HG03060 (cell line): ENCODE measurements around the gene FAM163A.
"Not testable (repeated sequence)": the region's sequence is repeated elsewhere in the genome, so short reads cannot be mapped to it uniquely, and the experiment has no call there.

Experiments used
- ATAC-seq: cut with Tn5 transposase; IDR thresholded peaks from one replicate; pipeline ENCODE4 v1.9.1; 2021; ENCODE audit warnings: low read depth, moderate number of reproducible peaks; ENCODE audit not compliant: unreplicated experiment

FAM163A gene

DNA sequence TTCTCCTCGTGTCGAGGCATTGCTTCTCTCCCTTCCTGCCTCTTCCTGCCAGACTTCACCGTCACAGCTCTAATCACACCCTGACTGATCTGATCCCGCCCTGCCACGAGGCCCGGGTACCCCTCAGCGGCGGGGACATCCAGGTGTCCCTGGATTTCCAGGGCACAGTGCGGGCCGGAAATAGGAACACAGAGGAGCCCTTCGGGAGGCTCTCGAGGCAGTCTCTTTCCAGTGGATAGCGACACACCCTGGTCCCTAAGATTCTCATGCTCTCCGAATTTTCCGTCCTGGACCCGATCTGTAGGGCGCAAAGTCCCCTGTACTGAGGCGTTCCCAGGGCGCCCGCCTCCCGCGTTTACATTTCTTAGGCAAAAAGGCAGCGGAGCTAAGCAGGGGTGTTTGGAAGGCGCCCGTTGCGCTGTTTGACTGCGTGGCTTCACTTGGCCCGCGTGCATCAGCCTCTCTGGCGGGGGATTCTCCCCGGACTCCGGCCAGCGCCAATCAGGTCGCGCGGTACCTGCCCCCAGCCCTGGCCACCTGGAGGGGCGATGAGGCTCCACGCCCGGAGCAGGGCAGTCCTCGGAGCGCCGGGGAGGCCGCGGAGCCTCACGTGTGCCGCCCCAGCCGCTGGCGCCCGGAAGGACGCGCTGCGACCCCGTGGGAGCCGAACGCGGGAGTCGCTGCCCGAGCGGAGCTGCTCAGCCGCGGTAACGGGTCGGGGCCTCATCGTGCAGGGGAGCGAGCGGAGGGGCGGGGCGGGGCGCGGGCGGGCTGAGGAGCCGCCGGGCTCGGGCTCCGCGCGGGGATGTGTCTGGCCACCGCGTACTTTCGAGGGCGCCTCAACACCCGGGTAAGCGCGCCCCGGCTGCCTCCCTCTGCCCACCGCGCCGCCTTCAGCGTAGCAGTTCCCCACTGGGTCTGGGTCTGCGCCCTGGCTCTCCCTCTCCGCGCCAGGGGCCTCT lies at the start of gene FAM163A:
Gene FAM163A (plus strand): TSS at position 575 of the 962 bp plus-strand sequence. CDS start 69,807 bp downstream, outside the sequence.
- no peak for ATAC-seq

DNA sequence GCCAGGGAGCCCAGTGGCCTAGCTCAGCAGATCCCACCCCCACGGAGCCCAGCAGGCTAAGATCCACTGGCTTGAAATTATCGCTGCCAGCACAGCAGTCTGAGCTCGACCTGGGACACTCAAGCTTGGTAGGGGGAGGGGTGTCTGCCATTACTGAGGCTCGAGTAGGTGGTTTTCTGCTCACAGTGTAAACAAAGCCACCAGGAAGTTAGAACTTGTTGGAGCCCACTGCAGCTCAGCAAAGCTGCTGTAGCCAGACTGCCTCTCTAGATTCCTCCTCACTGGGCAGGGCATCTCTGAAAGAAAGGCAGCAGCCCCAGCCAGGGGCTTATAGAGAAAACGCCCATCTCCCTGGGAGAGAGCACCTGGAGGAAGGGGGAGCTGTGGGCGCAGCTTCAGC lies 48.6 kb upstream of the FAM163A start:
- ATAC-seq: not testable (repeated sequence)

DNA sequence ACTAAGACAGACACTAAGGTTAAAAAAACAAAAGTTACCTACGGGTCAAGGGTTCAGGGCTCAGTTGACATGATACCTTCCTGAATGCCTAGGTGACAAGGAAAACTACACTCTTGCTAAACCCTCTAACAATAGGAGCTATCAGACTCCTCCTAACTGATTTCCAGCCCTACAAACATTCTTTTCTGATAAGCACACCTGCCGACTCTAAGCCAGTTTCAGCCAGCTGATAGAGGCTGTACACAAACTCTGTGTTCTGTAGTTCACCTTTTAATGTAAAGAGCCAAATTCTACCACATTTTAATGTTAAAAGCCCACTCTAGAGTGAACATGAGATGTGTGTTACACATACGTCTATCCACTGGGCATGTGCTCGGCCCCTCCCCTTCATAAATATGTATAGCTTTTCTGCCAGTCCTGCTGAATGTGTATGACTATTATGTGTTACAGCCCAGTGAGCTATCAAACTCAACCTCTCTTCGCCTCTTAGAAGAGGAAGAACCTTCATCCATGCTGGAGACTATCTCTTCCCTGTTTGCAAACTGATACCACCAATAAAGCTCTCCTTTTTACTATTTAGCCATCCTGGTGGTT lies 40.0 kb upstream of the FAM163A start:
- no peak for ATAC-seq

DNA sequence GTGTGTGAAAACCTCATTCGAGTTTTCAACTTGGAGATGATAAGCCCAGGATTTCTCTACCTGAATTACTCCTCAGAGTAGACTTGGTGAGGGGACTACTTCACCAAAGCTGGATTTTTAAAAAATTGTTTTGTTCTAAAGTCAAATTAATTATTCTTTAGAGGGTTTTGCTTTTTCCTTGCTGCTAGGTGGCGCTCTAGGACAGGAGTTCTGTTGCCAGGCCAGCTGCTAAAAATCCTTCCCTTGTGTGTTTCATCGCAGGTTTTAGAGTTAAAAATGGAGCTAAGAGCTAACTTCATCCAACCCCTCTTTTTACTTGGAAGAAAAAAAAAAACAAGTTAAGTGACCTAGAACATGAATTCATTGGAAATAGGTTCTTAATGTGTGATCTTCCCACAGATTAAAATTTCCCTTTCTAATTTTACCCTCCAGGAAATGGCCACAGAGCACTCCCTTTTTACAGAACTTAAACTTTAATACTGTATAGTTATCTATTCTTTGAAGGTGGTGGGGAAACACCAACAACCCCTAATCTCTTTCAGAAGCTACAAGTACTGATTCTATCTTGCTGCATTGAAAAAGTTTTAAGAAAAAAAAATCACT lies 36.7 kb upstream of the FAM163A start:
- no peak for ATAC-seq

DNA sequence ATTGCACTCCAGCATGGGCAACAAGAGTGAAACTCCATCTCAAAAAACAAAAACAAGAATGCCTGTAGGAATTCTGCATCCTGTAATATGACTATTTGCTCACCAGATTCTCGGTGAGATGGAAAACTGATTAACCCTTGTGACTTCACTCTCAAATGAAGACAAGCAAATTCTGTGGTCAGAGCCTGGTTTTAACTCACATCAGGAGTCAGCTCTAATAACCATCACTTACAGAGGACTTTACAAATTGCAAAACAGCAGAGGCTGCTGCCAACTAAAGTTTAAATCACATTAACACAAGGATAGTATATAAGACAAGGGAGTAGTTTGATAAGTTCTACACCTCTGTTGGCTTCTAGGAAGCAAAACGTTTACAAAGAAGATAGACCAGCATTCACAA lies 35.7 kb upstream of the FAM163A start:
- ATAC-seq: no peak

DNA sequence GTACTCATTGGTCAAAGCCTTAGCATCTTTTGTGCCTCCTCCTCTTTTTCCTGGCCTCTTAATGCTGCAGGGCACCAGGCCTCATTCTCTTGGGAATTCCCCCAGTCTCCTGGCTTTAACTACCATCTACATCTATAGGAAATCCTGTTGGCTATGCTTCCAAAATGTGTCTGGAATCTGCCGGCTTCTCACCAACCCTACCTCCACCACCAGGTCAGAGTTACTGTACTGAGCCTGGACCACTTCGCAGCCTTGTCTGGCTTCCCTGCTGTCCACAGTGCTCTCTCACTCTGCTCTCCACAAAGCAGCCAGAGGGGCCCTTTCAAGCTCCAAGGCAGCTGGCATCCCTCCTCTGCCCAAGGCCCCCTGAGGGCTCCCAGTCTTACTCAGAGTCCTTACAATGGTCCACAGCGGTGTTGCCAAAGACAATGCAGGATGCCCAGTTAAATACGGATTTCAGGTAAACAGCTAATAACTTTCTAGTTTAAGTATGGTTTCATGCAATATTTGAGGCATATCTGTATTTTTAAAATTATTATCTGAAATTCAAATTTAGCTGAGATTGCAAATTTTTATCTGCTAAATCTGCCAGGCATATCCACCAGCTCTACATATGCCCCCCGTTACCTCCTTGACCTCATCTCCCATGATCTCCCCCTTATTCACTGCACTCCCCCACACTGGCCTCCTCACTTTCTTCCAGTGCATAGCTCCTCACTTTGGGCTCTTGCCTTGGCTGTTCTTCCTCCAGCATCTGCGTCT lies 34.5 kb upstream of the FAM163A start:
- ATAC-seq: no peak

DNA sequence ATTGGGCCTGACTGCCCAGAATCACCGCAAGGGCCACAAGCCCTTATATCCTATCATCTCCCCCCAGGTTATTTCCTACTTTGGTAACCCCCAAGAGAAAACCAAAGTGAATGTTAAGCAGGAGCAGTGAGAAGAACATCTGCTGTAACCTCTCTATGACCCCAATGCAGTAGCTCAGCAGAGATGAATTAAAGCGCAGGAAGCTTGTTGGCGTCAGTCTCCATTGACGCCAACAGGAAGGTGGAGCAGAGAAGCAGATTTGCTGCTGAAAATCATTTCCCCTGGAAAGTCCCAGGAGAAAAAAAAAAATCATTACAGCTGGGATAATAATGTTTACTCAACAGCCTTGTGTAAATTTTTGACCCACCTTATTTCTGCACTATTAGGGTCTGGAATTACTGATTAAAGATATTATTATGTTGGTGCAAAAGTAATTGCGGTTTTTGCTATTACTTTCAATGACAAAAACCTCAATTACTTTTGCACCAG lies 33.2 kb upstream of the FAM163A start:
- ATAC-seq: no peak

DNA sequence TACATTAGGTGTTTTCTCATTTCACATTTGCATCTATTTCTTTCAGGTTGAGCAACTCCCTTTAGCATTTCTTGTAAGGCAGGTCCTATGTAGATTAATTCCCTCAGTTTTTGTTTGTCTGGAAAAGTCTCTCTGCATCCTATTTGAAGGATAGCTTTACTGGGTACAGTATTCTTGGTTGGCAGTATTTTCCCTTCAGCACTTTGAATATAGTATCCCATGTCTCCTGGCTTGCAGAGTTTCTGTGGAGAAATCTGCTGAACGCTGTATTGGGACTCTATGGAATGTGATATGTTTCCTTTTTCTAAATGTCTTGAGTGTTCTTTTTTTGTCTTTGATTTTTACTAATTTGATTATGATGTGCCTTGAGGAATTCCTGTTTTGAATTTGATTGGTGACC lies 28.9 kb upstream of the FAM163A start:
- ATAC-seq: no peak

DNA sequence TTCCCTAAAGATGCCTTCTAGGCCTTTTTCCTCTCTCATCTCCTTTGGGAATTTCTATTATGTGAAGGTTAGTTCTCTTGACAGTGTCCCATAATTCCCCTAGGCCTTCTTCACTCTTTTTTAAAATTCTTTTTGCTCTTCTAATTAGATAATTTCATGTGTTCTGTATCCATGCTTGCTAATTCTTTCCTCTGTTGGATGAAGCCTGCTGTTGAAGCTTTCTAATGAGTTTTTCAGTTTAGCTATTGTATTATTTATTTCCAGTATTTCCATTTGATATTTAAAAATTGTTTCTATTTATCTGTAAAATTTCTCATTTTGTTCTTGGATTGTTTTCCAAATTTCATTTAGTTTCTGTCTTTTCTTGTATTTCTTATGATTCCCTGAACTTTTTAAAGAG lies 28.5 kb upstream of the FAM163A start:
- no peak for ATAC-seq

DNA sequence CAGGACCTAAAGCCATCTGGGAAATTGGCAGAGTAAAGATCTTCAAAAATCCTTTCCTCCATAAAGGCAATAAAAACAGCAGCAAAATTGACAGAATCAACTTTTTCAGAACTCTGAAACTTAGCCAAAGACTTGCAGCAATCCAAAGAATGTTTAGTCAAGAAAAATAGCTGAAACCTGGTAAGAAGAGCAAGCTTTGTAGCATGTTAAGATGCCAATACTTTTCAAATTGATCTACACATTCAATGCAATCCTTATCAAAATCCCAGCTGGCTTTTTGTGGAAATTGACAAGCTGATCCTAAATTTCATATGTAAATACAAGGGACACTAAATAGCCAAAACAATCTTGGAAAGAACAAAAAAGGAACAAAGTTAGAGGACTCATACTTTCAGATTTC lies 23.8 kb upstream of the FAM163A start:
- no peak for ATAC-seq

DNA sequence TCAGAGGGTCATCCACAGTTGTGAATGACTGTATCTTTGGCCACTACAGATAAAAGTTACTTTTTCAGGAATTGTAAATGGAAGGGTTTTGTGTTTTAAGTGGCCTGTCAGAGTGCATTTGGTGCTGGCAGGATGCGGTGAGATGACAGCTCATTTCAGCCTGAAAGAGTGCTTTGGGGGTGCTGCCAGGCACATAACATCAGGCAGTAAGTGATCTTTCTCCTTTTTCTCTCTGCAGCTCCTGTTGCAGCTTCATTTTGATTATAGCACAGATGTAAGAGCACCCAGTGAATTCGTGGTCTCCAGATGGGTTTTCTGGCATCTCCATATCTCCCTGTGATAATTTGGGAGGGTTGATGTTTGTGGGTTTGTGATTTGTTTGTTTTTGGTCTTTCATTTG lies 14.8 kb upstream of the FAM163A start:
- no peak for ATAC-seq

DNA sequence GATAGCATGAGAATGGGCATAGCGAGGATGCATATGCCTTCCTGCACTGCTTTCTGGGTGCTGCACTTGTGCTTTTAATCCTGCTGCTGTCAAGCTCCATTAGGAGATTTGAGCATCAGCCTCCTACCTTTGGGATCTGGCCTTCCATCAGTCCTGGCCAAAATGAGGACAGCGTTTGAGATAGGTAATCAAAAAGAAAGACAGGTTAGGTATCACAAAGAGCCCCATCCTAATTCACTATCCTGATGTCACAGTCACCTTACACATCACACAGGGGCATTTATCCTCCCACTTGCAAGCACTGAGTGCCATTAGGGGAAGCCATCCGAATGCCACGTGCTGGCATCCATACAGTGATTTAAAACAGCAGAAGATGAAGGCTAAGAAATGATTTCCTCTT lies 13.2 kb upstream of the FAM163A start:
- ATAC-seq: no peak

DNA sequence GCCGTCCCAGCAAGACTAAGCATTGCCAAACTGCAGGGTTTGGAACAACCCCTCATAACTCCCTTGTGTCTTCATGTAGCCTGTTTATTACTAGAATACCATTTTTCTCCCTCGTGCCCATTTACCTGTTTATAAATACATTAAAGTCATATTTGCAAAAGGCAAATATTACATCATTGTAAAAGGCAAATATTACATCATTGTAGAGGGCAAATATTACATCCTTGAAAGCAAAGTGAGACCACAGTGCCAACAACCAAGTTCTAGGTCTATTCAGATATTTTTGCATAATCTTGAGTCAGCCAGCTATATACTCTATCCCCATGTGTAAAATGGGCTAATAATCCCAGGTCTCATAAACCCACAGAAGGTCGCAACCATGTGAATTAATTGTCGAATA lies 11.4 kb upstream of the FAM163A start:
- ATAC-seq: no peak

DNA sequence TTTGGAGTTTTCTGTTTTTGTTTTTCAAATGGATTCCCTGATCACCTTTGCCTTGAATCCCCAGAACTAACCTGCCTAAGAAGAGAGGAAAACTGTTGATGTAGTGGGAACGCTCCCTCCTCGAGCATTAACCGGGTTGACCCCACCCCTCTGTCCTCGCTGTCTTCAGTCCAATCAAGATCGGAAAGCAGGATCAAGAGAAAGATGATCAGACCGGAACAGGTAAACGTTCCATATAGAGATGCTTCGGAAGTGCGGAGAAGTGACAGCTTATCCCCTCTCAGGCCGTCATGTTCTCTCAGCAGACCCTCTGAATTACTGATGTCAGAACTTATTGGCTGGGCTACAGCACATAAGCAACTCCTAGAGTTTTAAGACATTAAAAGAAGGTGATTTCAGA lies 800 bp upstream of the FAM163A start:
- ATAC-seq: no peak

DNA sequence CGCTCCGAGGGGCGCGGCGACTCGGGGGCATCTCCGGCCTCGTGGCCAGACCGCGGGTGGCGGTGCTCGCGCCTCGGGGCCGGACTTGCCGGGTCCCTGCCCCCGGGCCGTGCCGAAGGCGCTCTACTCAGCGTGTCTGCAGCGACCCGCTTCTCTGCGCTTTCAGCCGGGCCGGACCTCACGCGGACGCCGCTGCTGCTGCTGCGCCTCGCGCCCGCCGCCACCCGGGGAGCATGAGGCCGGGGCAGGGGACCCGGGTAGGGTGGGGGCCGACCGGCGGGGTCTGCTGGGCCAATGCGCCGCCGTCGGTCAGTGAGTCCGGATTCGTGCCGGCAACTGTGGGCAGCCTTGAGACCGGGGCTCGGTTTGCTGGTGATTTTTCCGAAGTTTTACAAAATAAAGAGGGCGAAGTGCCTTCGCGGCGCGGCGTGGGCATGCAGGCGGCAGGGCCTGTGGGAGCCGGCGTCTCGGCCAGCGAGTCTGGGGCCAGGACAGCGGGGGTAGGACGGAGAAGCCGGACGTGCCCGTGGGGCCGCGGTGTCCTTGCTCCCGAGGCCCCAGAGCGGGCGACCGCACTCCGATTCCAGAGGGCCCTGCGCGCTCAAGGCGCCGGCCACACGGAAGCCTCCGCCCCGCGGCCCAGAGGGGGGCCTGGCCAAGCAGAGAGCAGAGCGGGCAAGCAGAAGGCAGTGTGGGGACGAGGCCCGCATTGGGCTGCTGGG lies 749 bp downstream of the FAM163A start:
- ATAC-seq: no peak

DNA sequence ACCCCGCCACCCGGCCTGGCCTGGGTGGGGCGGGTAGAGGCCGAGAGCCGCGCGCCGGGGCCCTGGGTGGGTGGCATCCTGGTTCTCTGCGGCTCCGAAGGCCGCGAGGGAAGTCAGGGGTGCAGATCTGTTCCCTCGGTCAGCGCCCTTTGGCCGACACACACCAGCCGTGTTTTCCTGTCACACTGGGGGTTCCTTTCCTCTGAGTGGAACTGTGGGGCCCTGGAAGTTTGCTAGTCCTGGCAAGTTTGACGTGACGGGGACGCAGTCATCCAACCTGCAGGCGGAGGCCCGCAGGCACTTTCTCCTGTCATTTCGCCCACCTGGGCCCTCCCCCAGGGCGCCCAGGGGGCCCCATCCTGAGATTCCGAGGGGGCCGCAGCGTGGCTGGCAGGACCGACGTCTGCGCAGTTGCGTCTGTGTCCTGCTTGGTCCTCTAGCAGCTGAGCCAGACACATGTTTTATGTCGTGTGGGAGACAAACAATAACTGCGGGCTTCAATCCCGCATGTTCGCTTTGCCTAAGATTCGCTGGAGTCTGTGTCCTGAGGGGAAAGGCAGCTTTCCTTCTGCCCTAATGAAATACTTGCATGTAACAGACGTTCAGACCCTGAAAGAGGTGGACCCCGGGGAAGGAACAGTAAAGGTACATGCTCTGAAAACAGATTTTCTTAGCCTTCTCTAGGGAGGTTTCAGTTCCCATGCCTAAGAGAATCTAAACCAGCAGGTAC lies 1.5 kb downstream of the FAM163A start:
- ATAC-seq: no peak

DNA sequence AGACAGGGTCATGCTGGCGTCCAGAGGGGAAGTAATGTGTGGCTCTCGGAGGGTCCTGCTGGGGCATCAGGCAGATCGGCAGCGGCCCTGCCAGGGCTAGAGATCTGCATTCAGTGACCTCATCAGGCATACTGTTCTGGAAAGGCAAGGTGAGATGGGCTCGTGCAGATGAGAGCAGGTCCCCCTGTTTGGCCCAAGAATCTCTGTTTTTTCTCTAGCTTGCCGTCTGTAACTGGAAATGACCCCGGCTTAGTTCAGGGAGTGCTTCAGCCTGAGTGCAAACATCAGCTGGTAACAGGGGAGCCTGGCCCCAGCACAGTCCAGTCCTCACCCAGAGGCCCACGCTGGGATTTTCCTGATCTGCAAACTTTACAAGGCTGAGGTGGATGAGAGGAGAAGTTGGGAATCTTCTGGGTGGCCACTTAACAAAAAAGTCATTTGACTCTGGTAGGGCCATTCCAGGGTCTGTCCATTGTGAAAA lies 2.1 kb downstream of the FAM163A start:
- ATAC-seq: no peak

DNA sequence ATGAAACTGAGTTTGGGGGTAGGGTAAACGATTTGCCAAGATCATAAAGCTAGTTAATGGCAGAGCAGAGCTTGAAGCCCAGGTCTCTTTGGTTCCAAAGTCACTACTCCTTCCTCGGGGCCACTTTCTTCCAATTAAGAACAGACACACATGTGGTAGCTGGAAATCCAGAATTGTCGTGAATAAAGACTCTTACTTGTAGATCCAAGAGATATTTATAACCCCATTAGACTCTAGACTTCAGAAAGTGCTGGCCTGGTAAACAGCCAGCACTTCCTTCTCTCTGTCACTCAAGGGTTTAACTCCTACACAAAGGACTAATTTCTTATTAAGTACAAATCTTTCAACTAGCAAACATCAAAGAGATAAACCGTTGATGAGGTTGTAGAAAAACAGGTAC lies 2.7 kb downstream of the FAM163A start:
- ATAC-seq: no peak

DNA sequence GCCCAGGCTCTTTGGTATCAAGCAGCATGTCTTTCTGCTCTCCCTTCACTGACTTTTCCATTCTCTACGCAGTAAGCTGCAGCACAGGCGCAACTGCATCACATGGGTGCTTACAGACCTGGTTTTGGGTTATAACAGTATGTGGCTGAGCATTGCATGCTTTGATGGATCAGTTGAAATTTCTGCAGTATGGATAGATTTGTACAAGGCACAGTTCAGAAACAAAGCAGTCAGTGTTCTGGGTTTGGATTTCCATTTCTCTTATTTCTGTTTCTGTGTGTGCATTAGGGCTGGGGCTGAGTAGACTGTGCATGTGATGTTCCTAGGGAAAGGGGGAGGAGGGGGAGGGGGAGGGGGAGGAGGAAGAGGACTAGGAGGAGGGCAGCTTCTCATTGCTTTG lies 4.5 kb downstream of the FAM163A start:
- no peak for ATAC-seq
